Measurements from ENCODE around the gene HOXB3.

HOXB3 gene

DNA sequence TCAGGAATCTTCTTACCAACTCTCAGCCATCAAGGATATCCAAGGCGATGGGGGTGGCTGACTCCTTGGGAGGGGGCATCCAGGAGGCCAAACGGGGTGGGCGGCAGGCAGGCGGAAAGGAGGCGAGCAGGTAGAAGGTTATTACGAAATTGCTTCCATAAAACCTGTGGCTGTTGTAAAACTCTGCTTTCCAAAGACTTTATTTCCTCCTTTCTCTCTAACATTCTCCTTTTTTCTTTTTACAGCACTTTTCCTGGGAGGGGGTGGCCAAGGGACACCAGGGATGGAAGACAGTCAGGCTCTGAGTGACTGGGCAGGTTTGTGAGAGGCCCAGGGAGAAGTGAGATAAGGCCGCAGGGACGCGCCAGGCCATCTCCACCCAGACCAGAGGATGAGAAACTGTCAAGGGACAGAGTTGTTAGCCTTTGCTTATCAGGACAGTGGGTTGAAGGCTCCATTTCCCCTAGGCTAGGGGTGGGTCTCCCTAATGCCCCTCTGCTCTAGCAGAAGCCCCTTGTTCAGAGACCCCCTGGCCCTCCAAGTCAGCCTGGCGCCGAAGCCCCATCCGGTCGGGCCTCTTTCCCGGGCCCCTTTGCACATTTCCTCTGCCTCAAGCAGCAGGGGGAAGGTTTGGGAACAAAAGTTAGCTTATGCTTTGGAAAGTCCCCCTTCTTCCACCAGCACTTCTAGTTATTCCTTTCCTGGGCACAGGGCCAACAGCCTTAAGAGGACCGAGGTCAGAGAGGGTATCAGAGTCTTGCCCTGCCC lies 41.1 kb upstream of the HOXB3 start:
- CTCF ChIA-PET: interaction anchor here (1.9 kb wide), 1 partner anchor 323 kb away, joined by 5 read pairs; no protein-coding TSS in a partner anchor
- Histone ChIP-seq H3K36me3 (ENCODE audit: control insufficient read depth in 2 of 2, insufficient read depth in 1 of 2, low read length in 2 of 2) (peaks cover 8 to 47% of the 10 kb centered on the region in 2 experiments; a peak in 2 of 3 replicates), H3K9me3 (ENCODE audit: control insufficient read depth, insufficient read depth, low read depth, low read length) (no peaks in the 10 kb centered on the region), H3K27ac (ENCODE audit: extremely low read depth, low read depth, low read length) (no peak overlapping the region), H3K4me3 (ENCODE audit: low read depth, low read length) (no peak overlapping the region), H3K4me1 (ENCODE audit: control insufficient read depth, insufficient read depth, low read length) (peaks cover 6% of the 10 kb centered on the region; the same call in 1 of the 2 replicates)
- TF ChIP-seq EGR2 (tag by site-specific recombination; IDR thresholded peaks at IDR 0.05; ENCODE audit: low read depth) (0 out of 2 replicates have a peak, but pooled peaks have one; percentile 11), ZNF354C (tag by site-specific recombination; IDR thresholded peaks at IDR 0.05; ENCODE audit: borderline replicate concordance, low read depth) (no peak), PRDM1 (tag by site-specific recombination; IDR thresholded peaks at IDR 0.05) (peak; percentile 63), ZFHX2 (tag by site-specific recombination; conservative IDR thresholded peaks at IDR 0.05) (peak; percentile 31; the same call in 1 of the 2 replicates)
- POLR2A ChIA-PET: interaction anchor here (0.6 kb wide), 1 partner anchor 29 kb away, joined by 3 read pairs; no protein-coding TSS in a partner anchor

GRCh38 chr17:48630009-48630924 lies 40.2 kb upstream of the HOXB3 start:
- TF ChIP-seq BCL6B (tag by site-specific recombination; IDR thresholded peaks at IDR 0.05) (no peak), OVOL3 (tag by site-specific recombination; IDR thresholded peaks at IDR 0.05) (no peak), HIC1 (tag by site-specific recombination; IDR thresholded peaks at IDR 0.05) (no peak), ZBTB1 (tag by site-specific recombination; IDR thresholded peaks at IDR 0.05) (no peak)
- Histone ChIP-seq H3K27ac (ENCODE audit: extremely low read depth, low read depth, low read length) (no peak overlapping the region), H3K36me3 (ENCODE audit: control insufficient read depth in 2 of 2, insufficient read depth in 1 of 2, low read length in 2 of 2) (peaks cover 0 to 38% of the 10 kb centered on the region in 2 experiments; a peak in 2 of 3 replicates), H3K9me3 (ENCODE audit: control insufficient read depth, insufficient read depth, low read depth, low read length) (no peaks in the 10 kb centered on the region), H3K4me3 (ENCODE audit: low read depth, low read length) (no peak overlapping the region), H3K4me1 (ENCODE audit: control insufficient read depth, insufficient read depth, low read length) (peaks cover 6% of the 10 kb centered on the region; the same call in 1 of the 2 replicates)
- ChIA-PET CTCF (interaction anchor here (0.6 to 1.1 kb wide), 2 partner anchors 9 to 323 kb away, joined by 3 read pairs; no protein-coding TSS in a partner anchor), POLR2A (interaction anchor here (0.6 to 1.5 kb wide), 2 partner anchors 10 to 436 kb away, joined by 5 to 7 read pairs; no protein-coding TSS in a partner anchor)

DNA sequence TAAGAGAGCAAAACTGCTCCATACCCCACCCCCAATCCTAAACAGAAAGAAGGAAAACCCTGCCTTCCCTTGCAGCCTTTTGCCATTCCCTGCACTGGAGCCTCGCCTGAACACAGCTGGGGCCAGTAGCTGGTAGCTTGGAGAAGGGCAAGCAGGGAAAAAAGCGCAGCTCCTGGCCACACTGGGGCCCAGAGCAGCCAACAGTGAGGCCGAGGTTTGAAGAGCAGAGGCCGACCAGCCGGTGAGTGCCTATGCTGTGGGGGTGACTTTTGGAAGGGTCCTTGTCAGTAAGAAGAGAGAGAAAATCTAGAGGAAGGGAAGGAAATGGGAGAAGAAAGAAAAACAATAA lies 39.3 kb upstream of the HOXB3 start:
- ChIA-PET POLR2A (interaction anchor here (0.6 to 1.5 kb wide), 2 partner anchors 10 to 436 kb away, joined by 5 to 7 read pairs; no protein-coding TSS in a partner anchor), CTCF (interaction anchor here (1.0 to 1.1 kb wide), 2 partner anchors 10 to 162 kb away, joined by 3 to 4 read pairs; no protein-coding TSS in a partner anchor)
- H3K4me1 ChIP-seq (ENCODE audit: control insufficient read depth, insufficient read depth, low read length): peaks cover 6% of the 10 kb centered on the region; the same call in 1 of the 2 replicates
- no peaks in the 10 kb centered on the region for H3K9me3 ChIP-seq (ENCODE audit: control insufficient read depth, insufficient read depth, low read depth, low read length)
- H3K4me3 ChIP-seq (ENCODE audit: low read depth, low read length): no peak overlapping the region
- H3K36me3 ChIP-seq (ENCODE audit: control insufficient read depth in 2 of 2, insufficient read depth in 1 of 2, low read length in 2 of 2): peaks cover 0 to 30% of the 10 kb centered on the region in 2 experiments; a peak in 1 of 3 replicates
- no peak overlapping the region for H3K27ac ChIP-seq (ENCODE audit: extremely low read depth, low read depth, low read length)
- TF ChIP-seq, protein P1, sequence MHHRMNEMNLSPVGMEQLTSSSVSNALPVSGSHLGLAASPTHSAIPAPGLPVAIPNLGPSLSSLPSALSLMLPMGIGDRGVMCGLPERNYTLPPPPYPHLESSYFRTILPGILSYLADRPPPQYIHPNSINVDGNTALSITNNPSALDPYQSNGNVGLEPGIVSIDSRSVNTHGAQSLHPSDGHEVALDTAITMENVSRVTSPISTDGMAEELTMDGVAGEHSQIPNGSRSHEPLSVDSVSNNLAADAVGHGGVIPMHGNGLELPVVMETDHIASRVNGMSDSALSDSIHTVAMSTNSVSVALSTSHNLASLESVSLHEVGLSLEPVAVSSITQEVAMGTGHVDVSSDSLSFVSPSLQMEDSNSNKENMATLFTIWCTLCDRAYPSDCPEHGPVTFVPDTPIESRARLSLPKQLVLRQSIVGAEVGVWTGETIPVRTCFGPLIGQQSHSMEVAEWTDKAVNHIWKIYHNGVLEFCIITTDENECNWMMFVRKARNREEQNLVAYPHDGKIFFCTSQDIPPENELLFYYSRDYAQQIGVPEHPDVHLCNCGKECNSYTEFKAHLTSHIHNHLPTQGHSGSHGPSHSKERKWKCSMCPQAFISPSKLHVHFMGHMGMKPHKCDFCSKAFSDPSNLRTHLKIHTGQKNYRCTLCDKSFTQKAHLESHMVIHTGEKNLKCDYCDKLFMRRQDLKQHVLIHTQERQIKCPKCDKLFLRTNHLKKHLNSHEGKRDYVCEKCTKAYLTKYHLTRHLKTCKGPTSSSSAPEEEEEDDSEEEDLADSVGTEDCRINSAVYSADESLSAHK (tag by site-specific recombination; IDR thresholded peaks at IDR 0.05): no peak
- no peak for TF ChIP-seq ZBTB8A (tag by site-specific recombination; IDR thresholded peaks at IDR 0.05)

All from HEK293 (cell line).